BLaER1 treated with 17β-estradiol and CSF1 and Interleukin-3, amounts not matched to agents 10 nM and 100 nM (cell line): ENCODE measurements around the gene AQP3.

Experiments
- H3K27ac ChIP-seq, 11 experiments: shearing (Covaris generic); formaldehyde crosslinking; 2 replicates each; pipeline ENCODE4 v1.8.1; 2022
- H3K27me3 ChIP-seq, 11 experiments: shearing (Covaris generic); formaldehyde crosslinking; 2 replicates each; pipeline ENCODE4 v1.8.1; 2022
- H3K36me3 ChIP-seq, 11 experiments: shearing (Covaris generic); formaldehyde crosslinking; 2 replicates each; pipeline ENCODE4 v1.8.1; 2022
- H3K4me1 ChIP-seq, 10 experiments: shearing (Covaris generic); formaldehyde crosslinking; 2 replicates each; pipeline ENCODE4 v1.8.1; 2022
- H3K4me2 ChIP-seq, 11 experiments: shearing (Covaris generic); formaldehyde crosslinking; 2 replicates each; pipeline ENCODE4 v1.8.1; 2022
- H3K4me3 ChIP-seq, 10 experiments: shearing (Covaris generic); formaldehyde crosslinking; 2 replicates each; pipeline ENCODE4 v1.8.1; 2022
- H3K9ac ChIP-seq, 11 experiments: shearing (Covaris generic); formaldehyde crosslinking; 2 replicates each; pipeline ENCODE4 v1.8.1; 2022
- H3K9me3 ChIP-seq, 11 experiments: shearing (Covaris generic); formaldehyde crosslinking; replicated peaks in 1 of 11; 2 replicates each; pipeline ENCODE4 v1.8.1; 2022
- H4K20me1 ChIP-seq, 11 experiments: shearing (Covaris generic); formaldehyde crosslinking; 2 replicates each; pipeline ENCODE4 v1.8.1; 2022
- Cebpa-rat ChIP-seq, 11 experiments: shearing (Covaris generic); IDR thresholded peaks; 2 replicates each; pipeline ENCODE4 v1.8.1; 2022

AQP3 gene

GRCh38 chr9:33449715-33450114 lies 2.3 kb upstream of the AQP3 start:
- H3K9ac ChIP-seq: no peak overlapping the region
- 0 out of 22 replicates have a peak, but pooled peaks cover 0 to 4% (median 0%) of the 10 kb centered on the region in 11 experiments for H4K20me1 ChIP-seq
- H3K4me1 ChIP-seq: peaks cover 36 to 56% (median 48%) of the 10 kb centered on the region in 10 experiments
- H3K4me2 ChIP-seq: no peak overlapping the region
- no peak overlapping the region for H3K4me3 ChIP-seq
- no peaks in the 10 kb centered on the region for H3K9me3 ChIP-seq
- H3K36me3 ChIP-seq: no peaks in the 10 kb centered on the region
- no peak for TF ChIP-seq Cebpa-rat (IDR thresholded peaks at IDR 0.05)
- H3K27me3 ChIP-seq: 0 out of 22 replicates have a peak, but pooled peaks cover 0 to 3% (median 0%) of the 10 kb centered on the region in 11 experiments
- no peak overlapping the region for H3K27ac ChIP-seq

- no peak for TF ChIP-seq Cebpa-rat (IDR thresholded peaks at IDR 0.05)
- peaks cover 36 to 65% (median 51%) of the 10 kb centered on the region in 10 experiments for H3K4me1 ChIP-seq
- H3K9me3 ChIP-seq: no peaks in the 10 kb centered on the region
- peak overlapping the region; percentile 86 to 99 (median 93) for H3K4me2 ChIP-seq
- peak overlapping the region; percentile 19 to 70 (median 62); a peak in 20 of 22 replicates for H3K9ac ChIP-seq
- H3K4me3 ChIP-seq: peak overlapping the region; percentile 47 to 69 (median 54)
- no peaks in the 10 kb centered on the region for H3K36me3 ChIP-seq
- 0 out of 22 replicates have a peak, but pooled peaks cover 0 to 3% (median 0%) of the 10 kb centered on the region in 11 experiments for H3K27me3 ChIP-seq
- H3K27ac ChIP-seq: peak overlapping the region in 3 of 11 experiments; percentile 31 to 52 (median 46); a peak in 5 of 22 replicates
- 0 out of 22 replicates have a peak, but pooled peaks cover 0 to 4% (median 0%) of the 10 kb centered on the region in 11 experiments for H4K20me1 ChIP-seq
Measured at GRCh38 chr9:33447799-33448553, 583 bp upstream of the AQP3 start.

GRCh38 chr9:33446240-33446945 lies 1.0 kb downstream of the AQP3 start:
- no peaks in the 10 kb centered on the region for H3K36me3 ChIP-seq
- H3K4me2 ChIP-seq: peak overlapping the region; percentile 86 to 99 (median 93)
- TF ChIP-seq Cebpa-rat (IDR thresholded peaks at IDR 0.05): no peak
- H3K9me3 ChIP-seq: no peaks in the 10 kb centered on the region
- H3K4me1 ChIP-seq: peaks cover 36 to 56% (median 46%) of the 10 kb centered on the region in 10 experiments
- 0 out of 22 replicates have a peak, but pooled peaks cover 0 to 3% (median 0%) of the 10 kb centered on the region in 11 experiments for H3K27me3 ChIP-seq
- 0 out of 22 replicates have a peak, but pooled peaks cover 0 to 4% (median 0%) of the 10 kb centered on the region in 11 experiments for H4K20me1 ChIP-seq
- H3K4me3 ChIP-seq: peak overlapping the region in 3 of 10 experiments; percentile 47 to 69 (median 62); a peak in 6 of 20 replicates
- peak overlapping the region in 8 of 11 experiments; percentile 31 to 67 (median 46); a peak in 13 of 22 replicates for H3K27ac ChIP-seq
- H3K9ac ChIP-seq: peak overlapping the region in 9 of 11 experiments; percentile 5 to 70 (median 64); a peak in 12 of 22 replicates

- TF ChIP-seq Cebpa-rat (IDR thresholded peaks at IDR 0.05): no peak
- Histone ChIP-seq H3K36me3 (no peaks in the 10 kb centered on the region), H3K27me3 (0 out of 22 replicates have a peak, but pooled peaks cover 0 to 3% (median 0%) of the 10 kb centered on the region in 11 experiments), H3K4me3 (no peak overlapping the region), H3K9me3 (no peaks in the 10 kb centered on the region), H4K20me1 (0 out of 22 replicates have a peak, but pooled peaks cover 0 to 4% (median 0%) of the 10 kb centered on the region in 11 experiments), H3K27ac (peak overlapping the region in 4 of 11 experiments; percentile 14 to 59 (median 32); a peak in 6 of 22 replicates), H3K4me1 (peaks cover 36 to 56% (median 46%) of the 10 kb centered on the region in 10 experiments), H3K9ac (peak overlapping the region in 6 of 11 experiments; percentile 5 to 70 (median 46); a peak in 6 of 22 replicates), H3K4me2 (peak overlapping the region; percentile 86 to 99 (median 93))
Measured at GRCh38 chr9:33445389-33446239, 1.8 kb downstream of the AQP3 start.

GRCh38 chr9:33443464-33444154 lies 3.8 kb downstream of the AQP3 start:
- H3K27ac ChIP-seq: no peak overlapping the region
- H3K9ac ChIP-seq: no peak overlapping the region
- no peak overlapping the region for H3K4me3 ChIP-seq
- H3K36me3 ChIP-seq: no peaks in the 10 kb centered on the region
- no peak for TF ChIP-seq Cebpa-rat (IDR thresholded peaks at IDR 0.05)
- peaks cover 29 to 74% (median 52%) of the 10 kb centered on the region in 10 experiments for H3K4me1 ChIP-seq
- 0 out of 22 replicates have a peak, but pooled peaks cover 0 to 4% (median 0%) of the 10 kb centered on the region in 11 experiments for H4K20me1 ChIP-seq
- H3K4me2 ChIP-seq: peak overlapping the region in 5 of 11 experiments; percentile 15 to 34 (median 24); a peak in 6 of 22 replicates
- 0 out of 22 replicates have a peak, but pooled peaks cover 0 to 3% (median 0%) of the 10 kb centered on the region in 11 experiments for H3K27me3 ChIP-seq
- no peaks in the 10 kb centered on the region for H3K9me3 ChIP-seq

- Histone ChIP-seq H3K36me3 (no peaks in the 10 kb centered on the region), H4K20me1 (0 out of 22 replicates have a peak, but pooled peaks cover 0 to 4% (median 0%) of the 10 kb centered on the region in 11 experiments), H3K4me2 (peak overlapping the region in 1 of 11 experiments; percentile 34; a peak in 1 of 22 replicates), H3K27me3 (0 out of 22 replicates have a peak, but pooled peaks cover 0 to under 1% (median 0%) of the 10 kb centered on the region in 11 experiments), H3K4me1 (peaks cover 27 to 74% (median 51%) of the 10 kb centered on the region in 10 experiments), H3K9ac (no peak overlapping the region), H3K4me3 (no peak overlapping the region), H3K27ac (no peak overlapping the region), H3K9me3 (no peaks in the 10 kb centered on the region)
- no peak for TF ChIP-seq Cebpa-rat (IDR thresholded peaks at IDR 0.05)
Measured at GRCh38 chr9:33443047-33443446, 4.3 kb downstream of the AQP3 start.

- Histone ChIP-seq H3K36me3 (no peaks in the 10 kb centered on the region), H3K4me1 (peaks cover 18 to 75% (median 48%) of the 10 kb centered on the region in 10 experiments), H3K27ac (no peak overlapping the region), H4K20me1 (0 out of 22 replicates have a peak, but pooled peaks cover 0 to 4% (median 0%) of the 10 kb centered on the region in 11 experiments), H3K9ac (no peak overlapping the region), H3K27me3 (no peaks in the 10 kb centered on the region), H3K4me2 (no peak overlapping the region), H3K9me3 (no peaks in the 10 kb centered on the region), H3K4me3 (no peak overlapping the region)
- TF ChIP-seq Cebpa-rat (IDR thresholded peaks at IDR 0.05): no peak
Measured at GRCh38 chr9:33442125-33442524, 5.3 kb downstream of the AQP3 start.
